AG09309 (cell line): ENCODE results near the gene WDR59.

Experiments used
- DNase-seq: peaks from one replicate; pipeline ENCODE4 v3.0.0-alpha.2; 2010; ENCODE audit warnings: low read depth
- H3K4me3 ChIP-seq: 2 replicates; pipeline ENCODE4 v1.5.1; 2011; ENCODE audit warnings: mild to moderate bottlenecking, low read depth, low read length, moderate library complexity; ENCODE audit not compliant: control insufficient read depth
- TF ChIP-seq, protein P1 (sequence below): IDR thresholded peaks from 2 replicates; pipeline ENCODE4 v1.5.1; 2011; ENCODE audit warnings: mild to moderate bottlenecking, low read depth, low read length, inconsistent platforms; ENCODE audit not compliant: insufficient read depth, control insufficient read depth; ENCODE audit errors: missing control alignments

Gene WDR59

GRCh38 chr16:74832228-74832627, 152.7 kb downstream of the WDR59 start:
- no peak for DNase-seq
- TF ChIP-seq, protein P1, sequence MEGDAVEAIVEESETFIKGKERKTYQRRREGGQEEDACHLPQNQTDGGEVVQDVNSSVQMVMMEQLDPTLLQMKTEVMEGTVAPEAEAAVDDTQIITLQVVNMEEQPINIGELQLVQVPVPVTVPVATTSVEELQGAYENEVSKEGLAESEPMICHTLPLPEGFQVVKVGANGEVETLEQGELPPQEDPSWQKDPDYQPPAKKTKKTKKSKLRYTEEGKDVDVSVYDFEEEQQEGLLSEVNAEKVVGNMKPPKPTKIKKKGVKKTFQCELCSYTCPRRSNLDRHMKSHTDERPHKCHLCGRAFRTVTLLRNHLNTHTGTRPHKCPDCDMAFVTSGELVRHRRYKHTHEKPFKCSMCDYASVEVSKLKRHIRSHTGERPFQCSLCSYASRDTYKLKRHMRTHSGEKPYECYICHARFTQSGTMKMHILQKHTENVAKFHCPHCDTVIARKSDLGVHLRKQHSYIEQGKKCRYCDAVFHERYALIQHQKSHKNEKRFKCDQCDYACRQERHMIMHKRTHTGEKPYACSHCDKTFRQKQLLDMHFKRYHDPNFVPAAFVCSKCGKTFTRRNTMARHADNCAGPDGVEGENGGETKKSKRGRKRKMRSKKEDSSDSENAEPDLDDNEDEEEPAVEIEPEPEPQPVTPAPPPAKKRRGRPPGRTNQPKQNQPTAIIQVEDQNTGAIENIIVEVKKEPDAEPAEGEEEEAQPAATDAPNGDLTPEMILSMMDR = no peak
- H3K4me3 ChIP-seq = no peak overlapping the region

- no peak for DNase-seq
- TF ChIP-seq, protein P1 = no peak
- no peak overlapping the region for H3K4me3 ChIP-seq
Measured at GRCh38 chr16:74831467-74831866, 153.5 kb downstream of the WDR59 start.

DNA sequence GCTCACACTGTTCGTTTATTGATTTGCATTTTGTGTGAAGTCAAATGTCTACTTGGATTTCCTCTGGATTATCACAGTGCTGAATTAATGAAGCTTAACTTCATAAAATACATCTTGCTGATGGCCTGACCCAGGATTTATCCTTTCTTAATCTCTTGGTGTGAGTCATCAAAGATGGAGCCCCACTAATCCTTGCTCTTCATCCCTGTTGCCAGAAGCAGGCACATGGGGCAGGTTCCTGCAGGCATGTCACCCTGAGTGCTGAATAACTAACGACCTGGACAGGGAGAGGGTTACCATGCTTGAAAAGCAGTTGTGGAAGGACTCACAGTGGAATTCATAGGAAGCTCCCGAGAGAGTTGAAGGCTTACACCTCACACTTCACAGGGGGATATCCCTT, 154.3 kb downstream of the WDR59 start:
- TF ChIP-seq, protein P1 = no peak
- no peak for DNase-seq

GRCh38 chr16:74829637-74830036, 155.3 kb downstream of the WDR59 start:
- H3K4me3 ChIP-seq = no peak overlapping the region
- no peak for DNase-seq
- TF ChIP-seq, protein P1 = no peak

More for the DNA sequence above, 154.3 kb downstream of the WDR59 start:
- no peak overlapping the region for H3K4me3 ChIP-seq

DNA sequence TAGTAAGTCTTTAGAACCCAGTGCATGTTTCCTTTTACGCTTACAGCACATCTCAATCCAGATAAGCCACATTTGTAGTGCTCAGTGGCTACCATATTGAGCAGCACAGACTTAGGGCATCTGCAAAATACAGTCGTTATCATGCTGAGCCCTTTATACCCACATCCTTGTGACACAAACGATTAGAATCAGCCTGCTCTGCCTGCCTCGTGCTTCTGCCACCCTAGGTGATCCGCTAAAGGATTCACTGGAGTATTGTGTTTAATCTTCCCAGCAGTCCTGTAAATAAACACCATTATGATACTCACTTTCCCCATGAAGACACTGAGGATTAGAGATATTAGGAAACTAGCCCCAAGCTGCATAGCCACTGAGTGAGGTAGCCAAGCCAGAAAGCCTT, 159.0 kb downstream of the WDR59 start:
- DNase-seq = no peak
- H3K4me3 ChIP-seq = no peak overlapping the region
- TF ChIP-seq, protein P1 = no peak

GRCh38 chr16:74825016-74825415, 159.9 kb downstream of the WDR59 start:
- no peak for DNase-seq
- TF ChIP-seq, protein P1 = no peak
- no peak overlapping the region for H3K4me3 ChIP-seq
